ENCODE measurements around the gene RHEB.

DNA sequence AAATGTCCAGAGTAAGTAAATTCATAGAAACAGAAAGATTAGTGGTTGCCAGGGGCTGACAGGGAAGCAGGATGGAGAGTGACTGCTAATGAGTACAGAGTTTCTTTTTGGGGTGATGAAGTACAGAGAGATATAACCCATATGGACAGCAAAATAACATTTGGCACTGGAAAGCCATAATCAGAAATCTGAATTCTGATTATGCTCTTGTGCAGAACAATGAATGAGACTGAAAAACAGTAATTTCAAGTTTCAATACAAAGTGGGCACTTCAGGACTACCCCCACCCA is 4.5 kb downstream of the RHEB start:
- TF ChIP-seq CREB1 (CRISPR knock-in tag; IDR thresholded peaks at IDR 0.05; ENCODE audit: low read depth), result no peak
- no peak for TF ChIP-seq CTCF (conservative IDR thresholded peaks at IDR 0.05; ENCODE audit: low read depth in 2 of 2)
- no peak for TF ChIP-seq POLR2AphosphoS5 (IDR thresholded peaks at IDR 0.05; ENCODE audit: low read depth)
- no peak for TF ChIP-seq REST (IDR thresholded peaks at IDR 0.05; ENCODE audit: unreplicated experiment)
- TF ChIP-seq EZH2 (IDR thresholded peaks at IDR 0.05; ENCODE audit: low read depth, unreplicated experiment), result no peak
- TF ChIP-seq EZH2phosphoT487 (IDR thresholded peaks at IDR 0.05; ENCODE audit: unreplicated experiment), result no peak
- TF ChIP-seq, protein P1, sequence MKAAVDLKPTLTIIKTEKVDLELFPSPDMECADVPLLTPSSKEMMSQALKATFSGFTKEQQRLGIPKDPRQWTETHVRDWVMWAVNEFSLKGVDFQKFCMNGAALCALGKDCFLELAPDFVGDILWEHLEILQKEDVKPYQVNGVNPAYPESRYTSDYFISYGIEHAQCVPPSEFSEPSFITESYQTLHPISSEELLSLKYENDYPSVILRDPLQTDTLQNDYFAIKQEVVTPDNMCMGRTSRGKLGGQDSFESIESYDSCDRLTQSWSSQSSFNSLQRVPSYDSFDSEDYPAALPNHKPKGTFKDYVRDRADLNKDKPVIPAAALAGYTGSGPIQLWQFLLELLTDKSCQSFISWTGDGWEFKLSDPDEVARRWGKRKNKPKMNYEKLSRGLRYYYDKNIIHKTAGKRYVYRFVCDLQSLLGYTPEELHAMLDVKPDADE (IDR thresholded peaks at IDR 0.05), result no peak
- no peak for TF ChIP-seq ZNF462 (CRISPR knock-in tag; IDR thresholded peaks at IDR 0.05)
- TF ChIP-seq JUNB (IDR thresholded peaks at IDR 0.05; ENCODE audit: unreplicated experiment), result no peak

All from GM23338 (cell line).